Motor neuron (in vitro differentiated cells): ENCODE measurements around the gene OLFM2. TPM values are rescaled to one million over a fixed set of nuclear protein-coding genes. Genes with fewer than 3 reads are reported as not detected.
"Not testable (repeated sequence)": the region's sequence is repeated elsewhere in the genome, so short reads cannot be mapped to it uniquely, and the experiment has no call there.

ENCODE experiments used
- ATAC-seq, 8 experiments: fragments of 200-7000 bp; cut with Tn5 transposase; replicated peaks in 6 of 8; 2 replicates each; pipeline ENCODE4 v1.8.0; 2021; ENCODE audit warnings: mild to moderate bottlenecking in 8 of 8, moderate library complexity in 8 of 8
- H3K27ac ChIP-seq, 2 donors: fragments of 250-450 bp; sonication (Bioruptor Pico); 2 replicates each; pipeline ENCODE4 v1.9.0; 2021; ENCODE audit warnings: antibody characterized with exemption in 2 of 2, mild to moderate bottlenecking in 2 of 2, moderate library complexity in 1 of 2
- H3K4me1 ChIP-seq, 2 donors: fragments of 250-450 bp; sonication (Bioruptor Pico); replicated peaks in 1 of 2; 2 replicates each; pipeline ENCODE4 v1.6.1; 2021; ENCODE audit warnings: antibody characterized with exemption in 2 of 2, mild to moderate bottlenecking in 2 of 2, moderate library complexity in 1 of 2
- H3K4me3 ChIP-seq, 5 donors: fragments of 250-450 bp; sonication (Bioruptor Pico); 2 replicates each; pipeline ENCODE4 v1.9.0; 2021; ENCODE audit warnings: antibody characterized with exemption in 5 of 5, mild to moderate bottlenecking in 5 of 5, moderate library complexity in 4 of 5
- WGBS, 10 experiments: fragments of 450-650 bp; shearing (Covaris generic); methylation state at CpG; one replicate each; pipeline ENCODE4 v1.0.0; 2022; 5-methylcytosine and 5-hydroxymethylcytosine counted together
- in situ Hi-C, 9 experiments: fragments of 400-800 bp; cut with MboI; loops; one replicate each; pipeline ENCODE4 v1.15.0; 2021; ENCODE audit warnings: low sequenced_read_pairs in 9 of 9, low pct_unique_long_range_greater_than_20kb in 2 of 9; ENCODE audit not compliant: unreplicated experiment in 9 of 9
- total RNA-seq, 8 experiments: library from RNA; unstranded; fragments of 300-600 nt; gene quantifications; 2 replicates each; pipeline versions ENCODE4 v1.2.3 to v1.2.4, GENCODE V29; 2022

Gene OLFM2
- total RNA-seq, 8 experiments from 2014 or later, result 2.1 to 53.1 (median 32.9) TPM

GRCh38 chr19:9849791-9850190 lies 86.5 kb downstream of the OLFM2 start:
- H3K4me3 ChIP-seq, result no peak overlapping the region
- peaks cover 51 to 74% of the 10 kb centered on the region in 2 donors for H3K4me1 ChIP-seq
- in situ Hi-C loops, result no loop called here
- no CpG with 5 or more reads among the region's 7 CpGs for WGBS, 10 experiments
- peak overlapping the region; percentile 77 to 82 for H3K27ac ChIP-seq
- peak in 5 of 8 experiments; percentile 0 to 11 (median 8) for ATAC-seq

DNA sequence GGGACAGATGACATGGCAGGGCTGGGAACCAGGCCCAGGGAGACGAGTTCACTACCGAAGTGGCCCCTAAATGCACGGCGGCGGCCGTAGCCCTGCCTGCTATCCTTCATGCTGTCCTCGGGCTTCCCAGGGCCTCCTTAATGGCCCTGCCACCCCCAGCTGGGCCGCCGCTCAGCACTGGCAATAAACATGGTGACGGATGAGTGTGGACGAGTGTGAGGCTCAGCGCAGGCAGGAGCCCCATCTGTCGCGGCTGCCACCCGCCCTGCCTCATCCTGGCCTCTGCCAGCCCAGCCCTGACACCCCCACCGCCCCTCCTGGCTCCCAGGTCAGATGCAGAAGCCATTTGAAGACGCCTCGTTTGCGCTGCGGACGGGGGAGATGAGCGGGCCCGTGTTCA lies 87.6 kb downstream of the OLFM2 start:
- peak in 5 of 8 experiments; percentile 42 to 72 (median 46) for ATAC-seq
- WGBS, 10 experiments, result 0 to 93% (median 90%) methylated on average over 1 to 8 of the region's 23 CpGs; no CpG with 5 or more reads in 7 of the 10 experiments
- H3K27ac ChIP-seq, result peak overlapping the region; percentile 77 to 82
- in situ Hi-C loops, result no loop called here
- H3K4me1 ChIP-seq, result peaks cover 51 to 71% of the 10 kb centered on the region in 2 donors
- no peak overlapping the region for H3K4me3 ChIP-seq

DNA sequence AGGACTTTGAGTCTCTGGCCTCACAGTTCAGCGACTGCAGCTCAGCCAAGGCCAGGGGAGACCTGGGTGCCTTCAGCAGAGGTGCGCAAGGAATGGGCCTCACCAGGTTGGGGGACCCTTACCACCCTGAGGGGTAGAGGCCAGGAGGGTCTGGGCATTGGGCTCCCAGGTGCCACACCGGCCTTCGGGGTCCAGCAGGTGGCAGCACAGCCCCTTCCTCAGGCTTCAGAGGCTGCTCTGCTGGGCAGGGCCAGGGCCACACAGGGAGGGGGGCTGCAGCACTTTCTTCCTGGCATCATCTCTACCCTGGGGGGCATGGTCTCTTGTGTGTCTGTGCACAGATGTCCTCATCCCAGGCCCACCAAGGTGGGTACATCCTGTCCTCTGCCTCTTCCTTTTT lies 88.3 kb downstream of the OLFM2 start:
- ATAC-seq, result peak in 6 of 8 experiments; percentile 14 to 34 (median 24)
- in situ Hi-C loops, result no loop called here
- peaks cover 49 to 65% of the 10 kb centered on the region in 2 donors for H3K4me1 ChIP-seq
- no peak overlapping the region for H3K4me3 ChIP-seq
- peak overlapping the region; percentile 77 to 82 for H3K27ac ChIP-seq
- 35 to 40% methylated on average over 2 to 3 of the region's 4 CpGs; no CpG with 5 or more reads in 8 of the 10 experiments for WGBS, 10 experiments

GRCh38 chr19:9847087-9847671 lies 89.1 kb downstream of the OLFM2 start:
- peak overlapping the region; percentile 32 to 77 for H3K27ac ChIP-seq
- WGBS, 10 experiments, result 0 to 64% (median 22%) methylated on average over 1 to 4 of the region's 13 CpGs; no CpG with 5 or more reads in 6 of the 10 experiments
- in situ Hi-C loops, result no loop called here
- peak; percentile 34 to 99 (median 58) for ATAC-seq
- peaks cover 49 to 58% of the 10 kb centered on the region in 2 donors for H3K4me1 ChIP-seq
- H3K4me3 ChIP-seq, result no peak overlapping the region

DNA sequence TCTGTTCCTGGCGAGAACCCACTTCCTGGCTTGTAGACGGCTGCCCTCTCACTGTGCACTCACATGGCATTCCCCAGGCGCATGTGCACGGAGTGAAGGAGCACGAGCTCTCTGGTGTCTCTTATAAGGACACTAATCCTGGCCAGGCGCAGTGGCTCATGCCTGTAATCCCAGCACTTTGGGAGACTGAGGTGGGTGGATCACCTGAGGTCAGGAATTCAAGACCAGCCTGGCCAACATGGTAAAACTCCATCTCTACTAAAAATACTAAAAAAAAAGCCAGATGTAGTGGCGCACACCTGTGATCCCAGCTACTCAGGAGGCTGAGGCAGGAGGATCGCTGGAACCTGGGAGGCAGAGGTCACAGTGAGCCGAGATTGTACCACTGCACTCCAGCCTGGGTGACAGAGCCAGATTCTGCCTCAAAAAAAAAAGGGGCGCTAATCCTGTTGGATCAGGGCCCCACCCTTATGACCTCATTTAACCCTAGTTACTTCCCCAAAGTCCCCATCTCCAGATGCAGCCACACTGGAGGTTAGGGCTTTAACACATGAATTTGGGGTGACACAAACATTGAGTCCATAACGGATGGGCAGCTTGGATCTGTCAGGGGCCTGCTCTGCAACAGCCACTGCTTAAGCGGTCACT lies 92.6 kb downstream of the OLFM2 start:
- ATAC-seq, H3K27ac ChIP-seq, in situ Hi-C loops, H3K4me3 ChIP-seq: not testable (repeated sequence)
- H3K4me1 ChIP-seq, result peaks cover 15 to 23% of the 10 kb centered on the region in 2 donors
- WGBS, 10 experiments, result 65 to 100% (median 92%) methylated on average over 1 to 6 of the region's 12 CpGs; no CpG with 5 or more reads in 2 of the 10 experiments

DNA sequence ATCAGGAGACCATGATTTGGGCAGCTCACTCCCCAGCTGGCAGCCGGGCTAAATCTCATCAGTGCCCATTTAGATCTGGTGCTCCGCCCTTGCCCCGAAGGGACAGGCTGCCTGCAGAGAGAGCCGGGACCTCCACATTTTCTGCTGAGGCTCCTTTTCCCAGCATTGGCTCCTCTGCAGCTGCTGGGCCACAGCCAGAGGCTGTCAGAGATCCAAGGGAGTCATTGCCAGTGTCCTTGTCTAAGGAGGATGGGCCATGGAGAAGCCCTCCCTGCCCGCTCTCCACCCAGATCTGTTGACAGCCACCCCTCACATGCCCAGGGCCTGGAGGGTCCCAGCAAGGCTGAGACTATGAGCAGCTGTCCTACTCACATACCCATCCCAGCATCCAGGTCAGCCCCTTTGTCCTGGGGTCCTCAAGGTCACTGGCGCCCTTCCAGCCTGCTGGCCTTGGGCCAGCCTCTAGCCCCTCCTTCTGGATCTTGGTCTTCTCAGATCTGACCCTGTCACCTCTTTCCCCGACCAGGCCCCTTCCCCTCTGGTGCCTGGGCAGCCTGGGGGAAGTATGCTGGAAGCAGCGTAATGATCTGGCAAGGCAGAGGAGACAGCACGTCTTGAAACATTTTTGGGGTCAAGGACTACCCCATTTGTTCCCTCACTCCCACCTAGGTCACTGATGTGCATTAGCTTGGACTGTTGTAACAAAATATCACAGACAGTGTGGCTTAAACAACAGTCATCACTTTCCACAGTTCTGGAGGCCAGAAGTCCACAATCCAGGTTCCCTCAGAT lies 93.3 kb downstream of the OLFM2 start:
- in situ Hi-C loops, result no loop called here
- no peak for ATAC-seq
- no peak overlapping the region for H3K27ac ChIP-seq
- no peak overlapping the region for H3K4me3 ChIP-seq
- H3K4me1 ChIP-seq, result peaks cover 8 to 16% of the 10 kb centered on the region in 2 donors
- 67 to 100% (median 100%) methylated on average over 1 to 4 of the region's 9 CpGs; no CpG with 5 or more reads in 2 of the 10 experiments for WGBS, 10 experiments

GRCh38 chr19:9839415-9839814 lies 96.9 kb downstream of the OLFM2 start:
- no peak overlapping the region for H3K4me3 ChIP-seq
- peaks cover 6% of the 10 kb centered on the region in 2 donors for H3K4me1 ChIP-seq
- no peak overlapping the region for H3K27ac ChIP-seq
- ATAC-seq, result peak in 2 of 8 experiments; percentile 4 to 5
- WGBS, 10 experiments, result 33 to 100% (median 100%) methylated on average over 1 of the region's 1 CpG; no CpG with 5 or more reads in 6 of the 10 experiments
- in situ Hi-C loops, result no loop called here

- no peak overlapping the region for H3K27ac ChIP-seq
- ATAC-seq, result no peak
- WGBS, 10 experiments, result 90 to 100% (median 96%) methylated on average over 4 to 9 of the region's 15 CpGs; no CpG with 5 or more reads in 6 of the 10 experiments
- in situ Hi-C loops, result no loop called here
- no peak overlapping the region for H3K4me3 ChIP-seq
- peaks cover 6 to 11% of the 10 kb centered on the region in 2 donors for H3K4me1 ChIP-seq
These were observed 98.0 kb downstream of the OLFM2 start for GRCh38 chr19:9838324-9838723.

GRCh38 chr19:9836021-9836420 lies 100.3 kb downstream of the OLFM2 start:
- in situ Hi-C loops, result no loop called here
- Histone ChIP-seq H3K4me3 (peak overlapping the region; percentile 63 to 93 (median 78)), H3K4me1 (peaks cover 6 to 11% of the 10 kb centered on the region in 2 donors), H3K27ac (no peak overlapping the region)
- WGBS, 10 experiments, result 0 to 17% (median 7%) methylated on average over 1 to 5 of the region's 5 CpGs; no CpG with 5 or more reads in 5 of the 10 experiments
- ATAC-seq, result peak in 1 of 8 experiments; percentile 2

DNA sequence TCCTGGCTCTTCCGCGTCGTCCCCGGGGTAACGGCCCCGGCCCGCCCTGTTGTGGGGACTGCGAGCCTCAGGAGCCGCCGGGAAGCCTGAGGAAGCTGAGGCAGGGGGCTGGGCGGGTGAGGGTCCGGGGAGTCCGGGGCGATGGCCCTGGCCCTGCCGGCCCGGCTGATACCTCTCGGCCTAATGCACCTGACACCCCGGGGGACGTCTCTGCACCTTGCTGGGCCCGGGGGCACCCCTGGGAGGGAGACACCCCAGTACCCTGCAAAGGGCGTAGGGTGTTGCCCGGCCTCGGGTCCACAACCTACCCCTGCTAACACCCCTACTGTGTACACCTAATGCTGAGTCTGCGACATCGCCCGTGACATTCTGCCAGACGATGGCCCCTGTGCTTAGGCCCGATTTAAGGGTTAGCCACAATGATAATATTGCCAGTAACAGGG lies 100.8 kb downstream of the OLFM2 start:
- WGBS, 10 experiments, result 0% methylated on average over 1 to 5 of the region's 28 CpGs; no CpG with 5 or more reads in 7 of the 10 experiments
- Histone ChIP-seq H3K4me3 (peak overlapping the region; percentile 63 to 93 (median 78)), H3K27ac (peak overlapping the region; percentile 63 to 83), H3K4me1 (peaks cover 6 to 11% of the 10 kb centered on the region in 2 donors)
- peak in 5 of 8 experiments; percentile 11 to 20 (median 13) for ATAC-seq
- in situ Hi-C loops, result no loop called here

GRCh38 chr19:9834726-9835506 lies 101.4 kb downstream of the OLFM2 start, which contains the start of gene PIN1:
PIN1 (plus strand) TSS chr19:9835318; CDS start chr19:9835345, 27 bp downstream.
- Histone ChIP-seq H3K4me3 (peak within 1 kb of the TSS; percentile 63 to 93 (median 78)), H3K4me1 (peaks cover 6 to 11% of the 10 kb centered on the region in 2 donors), H3K27ac (peak within 1 kb of the TSS; percentile 63 to 83)
- 0 to 5% (median 0%) methylated on average over 1 to 18 of the region's 73 CpGs; no CpG with 5 or more reads in 4 of the 10 experiments for WGBS, 10 experiments
- peak; percentile 93 to 96 (median 95) for ATAC-seq
- in situ Hi-C loops, result no loop called here

- in situ Hi-C loops, result no loop called here
- no peak for ATAC-seq
- Histone ChIP-seq H3K4me3 (peak overlapping the region; percentile 40 to 93 (median 45)), H3K27ac (peak overlapping the region in 1 of 2 donors; percentile 2), H3K4me1 (peaks cover 6 to 11% of the 10 kb centered on the region in 2 donors)
- WGBS, 10 experiments, result 27 to 100% (median 58%) methylated on average over 1 to 5 of the region's 6 CpGs; no CpG with 5 or more reads in 4 of the 10 experiments
These were observed 102.0 kb downstream of the OLFM2 start for GRCh38 chr19:9834307-9834725.
